Muscle of arm (tissue), 12 donors: ENCODE data around the gene FGF21. TPM values are rescaled to one million over a fixed set of nuclear protein-coding genes. Genes with fewer than 3 reads are reported as not detected.
"Not testable (repeated sequence)": the region's sequence is repeated elsewhere in the genome, so short reads cannot be mapped to it uniquely, and the experiment has no call there.

Source experiments
- DNase-seq: peaks from one replicate; pipeline ENCODE4 v3.0.0-alpha.2; 2013
- polyA plus RNA-seq, 12 donors: library from polyadenylated mRNA; unstranded; fragments of 120-200 nt; gene quantifications; one replicate each; pipeline ENCODE4 v1.2.1, GENCODE V29; 2013; ENCODE audit not compliant: insufficient read length in 12 of 12

FGF21 gene
- polyA plus RNA-seq, 12 donors, result not detected

DNA sequence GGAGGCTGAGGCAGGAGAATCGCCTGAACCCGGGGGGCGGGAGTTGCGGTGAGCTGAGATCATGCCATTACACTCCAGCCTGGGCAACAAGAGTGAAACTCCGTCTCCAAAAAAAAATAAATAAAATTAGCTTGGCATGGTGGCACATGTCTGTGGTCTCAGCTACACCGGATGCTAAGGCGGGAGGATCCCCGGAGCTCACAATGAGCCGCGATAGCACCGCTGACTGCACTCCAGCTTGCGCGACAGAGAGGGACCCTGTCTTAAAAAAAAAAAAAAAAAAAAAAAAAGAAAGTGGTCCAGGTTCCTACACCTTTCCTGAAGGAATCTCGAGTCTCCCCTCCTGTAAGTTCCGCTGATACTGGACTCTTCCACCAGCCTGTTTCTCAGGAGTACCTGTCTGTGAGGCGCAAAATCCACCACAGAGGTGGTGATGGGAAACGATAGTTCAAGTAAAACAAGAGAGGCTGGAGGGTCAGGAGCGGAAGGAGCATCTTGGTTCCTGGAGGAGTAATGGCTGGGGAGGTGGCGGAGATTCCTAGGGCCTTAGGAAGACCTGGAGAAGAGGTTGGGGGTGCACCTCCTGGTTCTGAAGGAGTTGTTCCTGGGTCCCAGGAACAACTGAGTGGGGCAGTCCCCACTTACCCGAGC is 3.4 kb upstream of the FGF21 start:
- DNase-seq, result no peak

GRCh38 chr19:48752496-48753365 is 2.6 kb upstream of the FGF21 start, which contains the start of gene FUT1:
TSS of gene FUT1 (minus strand) at chr19:48752641. CDS start at chr19:48751281, 1,360 bp downstream.
- no peak for DNase-seq

DNA sequence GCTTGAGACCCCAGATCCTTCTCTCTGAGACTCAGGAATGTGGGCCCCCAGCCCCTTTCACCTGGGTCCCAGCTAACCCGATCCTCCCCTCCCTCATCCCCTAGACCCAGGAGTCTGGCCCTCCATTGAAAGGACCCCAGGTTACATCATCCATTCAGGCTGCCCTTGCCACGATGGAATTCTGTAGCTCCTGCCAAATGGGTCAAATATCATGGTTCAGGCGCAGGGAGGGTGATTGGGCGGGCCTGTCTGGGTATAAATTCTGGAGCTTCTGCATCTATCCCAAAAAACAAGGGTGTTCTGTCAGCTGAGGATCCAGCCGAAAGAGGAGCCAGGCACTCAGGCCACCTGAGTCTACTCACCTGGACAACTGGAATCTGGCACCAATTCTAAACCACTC is 463 bp downstream of the FGF21 start:
- no peak for DNase-seq

- DNase-seq, result no peak
Measured at GRCh38 chr19:48756212-48756611, 888 bp downstream of the FGF21 start.

DNA sequence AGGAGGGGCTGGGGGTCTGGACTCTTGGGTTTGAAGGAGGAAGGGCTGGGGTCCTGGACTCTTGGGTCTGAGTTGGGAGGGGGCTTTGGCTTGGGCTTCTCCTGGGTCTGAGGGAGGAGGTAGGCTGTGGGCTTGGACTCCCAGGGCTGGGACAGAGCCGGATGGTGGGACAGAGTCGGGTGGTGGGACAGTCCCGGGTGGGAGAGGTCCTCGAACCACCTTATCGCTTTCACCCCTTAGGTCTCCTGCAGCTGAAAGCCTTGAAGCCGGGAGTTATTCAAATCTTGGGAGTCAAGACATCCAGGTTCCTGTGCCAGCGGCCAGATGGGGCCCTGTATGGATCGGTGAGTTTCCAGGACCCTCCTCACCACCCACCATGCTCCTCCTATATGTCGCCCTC is 1.4 kb downstream of the FGF21 start:
- no peak for DNase-seq

- no peak for DNase-seq
Measured at GRCh38 chr19:48757089-48757675, 1.9 kb downstream of the FGF21 start.

GRCh38 chr19:48757741-48758144 is 2.4 kb downstream of the FGF21 start:
- DNase-seq, result no peak

GRCh38 chr19:48760504-48761205 is 5.3 kb downstream of the FGF21 start:
- DNase-seq, result no peak

DNA sequence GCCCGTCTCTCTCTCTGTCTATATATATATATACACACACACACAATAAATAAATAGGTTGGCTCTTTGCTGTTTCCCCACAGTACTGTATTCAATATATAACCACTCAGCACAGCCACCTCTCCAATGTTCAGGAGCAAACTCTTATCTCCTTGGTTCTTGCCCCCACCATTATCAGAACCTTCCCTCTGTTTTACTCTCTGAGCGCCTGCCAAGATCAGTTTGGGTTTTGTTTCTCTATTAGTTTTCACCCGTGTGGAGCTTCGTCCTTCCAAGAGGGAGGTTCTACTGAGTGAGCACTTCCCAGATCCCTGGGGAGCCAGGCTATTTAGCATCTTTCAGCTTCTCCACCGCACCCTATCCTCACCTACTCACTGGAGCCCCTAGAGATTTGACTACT is 10.5 kb downstream of the FGF21 start:
- not testable (repeated sequence) for DNase-seq

- not testable (repeated sequence) for DNase-seq
Measured at GRCh38 chr19:48768171-48768753, 12.9 kb downstream of the FGF21 start.

GRCh38 chr19:48768994-48769713 is 13.8 kb downstream of the FGF21 start:
- no peak for DNase-seq

- no peak for DNase-seq
Measured at GRCh38 chr19:48770266-48770665, 14.9 kb downstream of the FGF21 start.

- DNase-seq, result no peak
Measured at GRCh38 chr19:48770734-48771472, 15.6 kb downstream of the FGF21 start.

GRCh38 chr19:48772503-48772953 is 17.2 kb downstream of the FGF21 start:
- no peak for DNase-seq

DNA sequence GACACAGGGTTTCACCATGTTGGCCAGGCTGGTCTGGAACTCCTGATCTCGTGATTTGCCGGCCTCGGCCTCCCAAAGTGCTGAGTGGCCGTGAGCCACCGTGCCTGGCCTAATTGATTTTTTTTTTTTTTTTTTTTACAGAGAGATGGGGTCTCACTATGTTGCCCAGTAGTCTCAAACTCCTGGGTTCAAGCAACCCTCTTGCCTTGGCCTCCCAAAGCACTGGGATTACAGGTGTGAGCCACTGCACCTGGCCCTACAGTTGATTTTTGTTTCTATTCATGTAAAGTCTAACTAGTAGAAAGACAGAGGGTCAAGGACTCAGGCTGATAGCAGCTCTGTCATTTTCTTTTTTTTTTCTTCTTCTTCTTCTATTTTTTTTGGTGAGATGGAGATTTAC is 21.8 kb downstream of the FGF21 start:
- DNase-seq, result no peak

DNA sequence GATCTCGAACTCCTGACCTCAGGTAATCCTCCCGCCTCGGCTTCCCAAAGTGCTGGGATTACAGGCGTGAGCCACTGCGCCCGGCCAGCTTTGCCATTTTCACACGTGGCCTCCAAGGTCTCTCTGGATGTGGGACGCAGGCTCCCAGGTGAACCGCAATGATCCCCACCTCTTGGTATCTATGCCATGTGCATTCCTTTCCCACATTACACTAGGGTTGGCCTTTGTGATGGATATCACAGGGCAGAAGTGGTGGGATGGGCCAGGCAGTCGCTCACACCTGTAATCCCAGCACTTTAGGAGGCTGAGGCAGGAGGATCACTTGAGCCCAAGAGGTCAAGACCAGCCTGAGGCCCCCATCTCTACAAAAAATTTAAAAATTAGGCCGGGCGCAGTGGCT is 22.4 kb downstream of the FGF21 start:
- no peak for DNase-seq

GRCh38 chr19:48779636-48780035 is 24.3 kb downstream of the FGF21 start:
- DNase-seq, result no peak

GRCh38 chr19:48780631-48781391 is 25.5 kb downstream of the FGF21 start:
- DNase-seq, result no peak

DNA sequence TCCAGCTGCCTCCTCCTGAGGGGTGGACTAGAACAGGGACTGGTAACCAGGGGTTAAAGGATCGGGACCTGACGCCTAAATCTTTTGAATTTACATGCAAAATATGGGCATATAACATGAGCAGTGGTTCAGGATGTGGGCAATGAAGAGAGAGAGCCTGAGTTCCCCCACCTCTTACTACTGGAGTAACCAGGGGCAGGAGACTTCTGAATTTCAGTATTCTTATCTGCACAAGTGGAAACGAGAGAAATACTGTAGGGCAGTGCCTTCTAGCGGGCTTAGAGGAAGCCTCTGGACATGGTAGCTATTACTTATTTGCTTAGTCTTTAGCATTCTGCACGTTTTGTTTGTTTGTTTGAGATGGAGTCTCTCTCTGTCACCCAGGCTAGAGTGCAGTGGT is 29.2 kb downstream of the FGF21 start:
- DNase-seq, result no peak
